Body of pancreas (tissue), 4 donors: ENCODE results near the gene HCAR1. TPM values are rescaled to one million over a fixed set of nuclear protein-coding genes. Genes with fewer than 3 reads are reported as not detected.
"Not testable (repeated sequence)": the region's sequence is repeated elsewhere in the genome, so short reads cannot be mapped to it uniquely, and the experiment has no call there.

Experiments used
- ATAC-seq: fragments of 150-250 bp; one replicate; pipeline ENCODE4 v1.9.1; 2016
- DNase-seq, 4 donors: peaks; one replicate each; pipeline ENCODE4 v3.0.0-alpha.2; 2019
- H3K27ac ChIP-seq, 4 donors: fragments of 200-600 bp; sonication (generic); 1 replicate in 3 of 4; 2 replicates in 1 of 4; pipeline versions ENCODE4 v1.5.1 to v1.6.1; 2016 to 2019; ENCODE audit warnings: mild to moderate bottlenecking in 1 of 4, mixed read lengths in 1 of 4, moderate library complexity in 1 of 4
- H3K27me3 ChIP-seq, 2 donors: fragments of 200-600 bp; sonication (generic); one replicate each; pipeline ENCODE4 v1.6.0; 2016; ENCODE audit warnings: mild to moderate bottlenecking in 1 of 2
- H3K36me3 ChIP-seq, 2 donors: fragments of 200-600 bp; sonication (generic); replicated peaks in 1 of 2; 2 replicates each; pipeline ENCODE4 v1.5.1; 2016; ENCODE audit warnings: low read depth in 2 of 2; ENCODE audit not compliant: insufficient read depth in 1 of 2
- H3K4me1 ChIP-seq: fragments of 200-600 bp; sonication (generic); one replicate; pipeline ENCODE4 v1.6.0; 2016
- H3K4me3 ChIP-seq, 2 donors: fragments of 200-600 bp; sonication (generic); 1 replicate in 1 of 2; 2 replicates in 1 of 2; pipeline ENCODE4 v1.5.1; 2016 to 2019
- H3K9me3 ChIP-seq, 3 donors: fragments of 200-600 bp; sonication (generic); 1 replicate in 2 of 3; 2 replicates in 1 of 3; pipeline ENCODE4 v1.5.1; 2016
- POLR2A ChIP-seq, 3 donors: fragments of 450-650 bp; IDR thresholded peaks; one replicate each; pipeline ENCODE4 v1.6.1; 2016; ENCODE audit warnings: antibody characterized with exemption in 3 of 3, mild to moderate bottlenecking in 2 of 3
- WGBS, 2 donors: methylation state at CpG; one replicate each; pipeline ENCODE4 v1.1.5; 2017; 5-methylcytosine and 5-hydroxymethylcytosine counted together
- intact Hi-C: fragments of 100-400 bp; cut with DNase I; formaldehyde crosslinking; loops from one replicate; pipeline ENCODE4 v1.15.1; 2023
- total RNA-seq, 2 donors: library from RNA; depleted of rRNA; stranded (reverse); fragments of >200 nt; gene quantifications; one replicate each; pipeline ENCODE4 v1.1.0, GENCODE V29; 2016
- TF ChIP-seq, protein P1 (sequence below), 7 experiments: fragments of 450-650 bp in 4 of 7; fragments of 200-600 bp in 3 of 7; sonication (generic) in 3 of 7; IDR thresholded peaks; one replicate each; pipeline ENCODE4 v1.5.1; 2016 to 2019; ENCODE audit warnings: antibody characterized with exemption in 7 of 7

HCAR1 gene
- total RNA-seq, 2 donors from 2014 or later: 0.26 TPM; not detected in 1

DNA sequence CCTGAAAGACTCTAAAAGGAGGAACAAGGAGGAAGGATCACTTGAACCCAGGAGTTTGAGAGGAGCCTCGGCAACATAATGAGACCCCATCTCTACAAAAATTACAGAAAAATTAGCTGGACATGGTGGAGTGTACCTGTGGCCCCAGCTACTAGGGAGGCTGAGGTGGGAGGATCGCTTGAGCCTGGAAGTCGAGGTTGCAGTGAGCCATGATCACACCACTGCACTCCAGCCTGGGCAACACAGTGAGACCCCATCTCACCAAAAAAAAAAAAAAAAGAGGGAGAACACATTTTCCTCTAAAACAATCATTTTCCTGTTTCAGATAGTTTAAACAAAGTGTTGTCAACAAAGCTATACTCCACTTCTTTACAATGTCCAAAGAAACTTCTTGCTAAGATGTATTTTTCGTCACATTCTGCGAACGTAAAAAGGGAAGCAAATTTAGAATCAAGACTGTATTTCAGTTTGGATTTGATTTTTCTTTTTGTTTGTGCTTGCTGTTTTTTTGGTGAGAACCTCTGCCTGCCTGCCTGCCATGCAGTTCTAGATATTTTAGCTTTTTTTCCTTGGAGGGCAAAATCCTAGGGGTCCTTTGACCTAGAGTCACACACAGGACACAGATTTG, 5.1 kb downstream of the HCAR1 start:
- no peaks in the 10 kb centered on the region for H3K4me1 ChIP-seq
- TF ChIP-seq, protein P1, sequence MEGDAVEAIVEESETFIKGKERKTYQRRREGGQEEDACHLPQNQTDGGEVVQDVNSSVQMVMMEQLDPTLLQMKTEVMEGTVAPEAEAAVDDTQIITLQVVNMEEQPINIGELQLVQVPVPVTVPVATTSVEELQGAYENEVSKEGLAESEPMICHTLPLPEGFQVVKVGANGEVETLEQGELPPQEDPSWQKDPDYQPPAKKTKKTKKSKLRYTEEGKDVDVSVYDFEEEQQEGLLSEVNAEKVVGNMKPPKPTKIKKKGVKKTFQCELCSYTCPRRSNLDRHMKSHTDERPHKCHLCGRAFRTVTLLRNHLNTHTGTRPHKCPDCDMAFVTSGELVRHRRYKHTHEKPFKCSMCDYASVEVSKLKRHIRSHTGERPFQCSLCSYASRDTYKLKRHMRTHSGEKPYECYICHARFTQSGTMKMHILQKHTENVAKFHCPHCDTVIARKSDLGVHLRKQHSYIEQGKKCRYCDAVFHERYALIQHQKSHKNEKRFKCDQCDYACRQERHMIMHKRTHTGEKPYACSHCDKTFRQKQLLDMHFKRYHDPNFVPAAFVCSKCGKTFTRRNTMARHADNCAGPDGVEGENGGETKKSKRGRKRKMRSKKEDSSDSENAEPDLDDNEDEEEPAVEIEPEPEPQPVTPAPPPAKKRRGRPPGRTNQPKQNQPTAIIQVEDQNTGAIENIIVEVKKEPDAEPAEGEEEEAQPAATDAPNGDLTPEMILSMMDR (IDR thresholded peaks at IDR 0.05): no peak
- TF ChIP-seq POLR2A (IDR thresholded peaks at IDR 0.05): no peak
- H3K27ac ChIP-seq: no peak overlapping the region
- no peaks in the 10 kb centered on the region for H3K36me3 ChIP-seq
- no peak overlapping the region for H3K4me3 ChIP-seq
- intact Hi-C loops: no loop called here
- H3K27me3 ChIP-seq: no peaks in the 10 kb centered on the region
- no peak for DNase-seq
- no peaks in the 10 kb centered on the region for H3K9me3 ChIP-seq
- ATAC-seq: no peak
- WGBS, 2 donors: 71 to 79% methylated on average over 6 of the region's 6 CpGs

DNA sequence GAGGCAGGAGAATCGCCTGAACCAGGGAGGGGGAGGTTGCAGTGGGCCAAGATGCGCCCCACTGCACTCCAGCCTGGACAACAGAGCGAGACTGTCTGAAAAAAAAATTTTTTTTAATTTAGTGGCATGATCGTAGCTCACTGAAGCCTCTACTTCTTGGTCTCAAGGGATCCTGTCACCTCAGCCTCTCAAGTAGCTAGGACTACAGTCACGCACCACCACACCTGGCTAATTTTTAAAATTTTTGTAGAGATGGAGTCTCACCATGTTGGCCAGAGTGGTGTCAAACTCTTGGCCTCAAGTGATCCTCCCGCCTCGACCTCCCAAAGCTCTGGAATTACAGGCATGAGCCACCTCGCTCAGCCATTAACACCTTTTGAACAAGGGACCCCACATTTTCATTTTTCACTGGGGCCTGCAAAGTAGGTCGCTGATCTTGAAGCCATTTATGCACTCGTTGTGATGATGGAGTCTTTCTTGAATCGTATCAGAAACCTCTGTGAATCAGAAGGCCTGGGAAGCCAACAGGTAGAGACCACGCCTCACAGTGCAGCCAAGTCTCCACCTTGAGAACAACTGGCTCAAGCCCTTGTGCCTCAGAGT, 5.9 kb downstream of the HCAR1 start:
- 78 to 80% methylated on average over 11 to 12 of the region's 12 CpGs for WGBS, 2 donors
- TF ChIP-seq POLR2A (IDR thresholded peaks at IDR 0.05): no peak
- TF ChIP-seq, protein P1 (IDR thresholded peaks at IDR 0.05): no peak
- ATAC-seq: no peak
- Histone ChIP-seq H3K9me3 (no peaks in the 10 kb centered on the region), H3K36me3 (no peaks in the 10 kb centered on the region), H3K4me3 (no peak overlapping the region), H3K27ac (no peak overlapping the region), H3K4me1 (no peaks in the 10 kb centered on the region), H3K27me3 (no peaks in the 10 kb centered on the region)
- no peak for DNase-seq
- intact Hi-C loops: no loop called here

DNA sequence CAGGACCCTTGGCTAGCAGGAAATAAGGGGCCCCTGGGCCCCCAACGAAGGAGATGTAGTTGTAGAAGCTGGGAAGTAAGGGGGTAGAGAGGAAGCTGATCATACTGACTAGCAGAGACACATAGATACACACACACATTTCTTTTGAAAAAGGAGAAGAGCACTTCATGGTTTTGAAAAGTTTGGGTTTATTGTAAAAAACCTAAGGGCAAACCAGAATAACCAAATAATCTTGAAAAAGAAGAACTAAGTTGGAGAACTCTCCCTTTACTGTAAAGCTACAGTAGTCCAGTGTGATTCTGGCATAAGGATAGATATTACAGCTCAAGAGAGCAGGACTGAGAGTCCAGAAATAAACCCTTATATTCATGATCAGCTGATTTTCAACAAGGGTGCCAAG, 8.3 kb downstream of the HCAR1 start:
- no peak for DNase-seq
- Histone ChIP-seq H3K4me3 (no peak overlapping the region), H3K27me3 (no peaks in the 10 kb centered on the region), H3K9me3 (no peaks in the 10 kb centered on the region), H3K36me3 (no peaks in the 10 kb centered on the region), H3K4me1 (no peaks in the 10 kb centered on the region), H3K27ac (no peak overlapping the region)
- no peak for ATAC-seq
- intact Hi-C loops: no loop called here
- no peak for TF ChIP-seq POLR2A (IDR thresholded peaks at IDR 0.05)
- TF ChIP-seq, protein P1 (IDR thresholded peaks at IDR 0.05): no peak
- 29 to 30% methylated on average over 1 of the region's 1 CpG for WGBS, 2 donors

DNA sequence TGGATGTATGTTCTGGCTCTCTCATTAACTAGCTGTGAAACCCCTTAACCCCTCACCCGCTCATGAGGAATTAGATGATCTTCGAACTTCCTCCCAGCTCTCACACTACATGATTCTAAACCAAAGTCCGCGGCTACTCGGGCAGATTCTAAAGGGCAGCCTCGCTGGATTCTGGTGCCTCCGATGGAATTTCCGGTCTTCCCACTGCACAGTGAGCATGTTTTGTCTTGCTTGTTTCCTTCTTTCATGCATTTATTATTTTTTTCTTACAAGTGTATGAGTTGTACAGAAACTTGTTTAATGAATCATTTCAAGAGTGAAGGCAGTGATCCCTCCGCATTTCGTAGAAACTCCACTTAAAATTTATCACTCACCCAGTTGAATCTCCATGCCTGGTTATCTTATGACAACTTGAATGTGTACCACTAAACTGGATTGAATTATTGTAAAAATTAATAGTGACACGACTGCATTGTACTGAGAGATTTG, 9.5 kb downstream of the HCAR1 start:
- Histone ChIP-seq H3K27me3 (no peaks in the 10 kb centered on the region), H3K36me3 (no peaks in the 10 kb centered on the region), H3K4me3 (no peak overlapping the region), H3K4me1 (no peaks in the 10 kb centered on the region), H3K27ac (no peak overlapping the region), H3K9me3 (no peaks in the 10 kb centered on the region)
- intact Hi-C loops: no loop called here
- no peak for TF ChIP-seq POLR2A (IDR thresholded peaks at IDR 0.05)
- TF ChIP-seq, protein P1 (IDR thresholded peaks at IDR 0.05): no peak
- DNase-seq (no peak), ATAC-seq (no peak)
- WGBS, 2 donors: 78 to 82% methylated on average over 11 of the region's 11 CpGs

DNA sequence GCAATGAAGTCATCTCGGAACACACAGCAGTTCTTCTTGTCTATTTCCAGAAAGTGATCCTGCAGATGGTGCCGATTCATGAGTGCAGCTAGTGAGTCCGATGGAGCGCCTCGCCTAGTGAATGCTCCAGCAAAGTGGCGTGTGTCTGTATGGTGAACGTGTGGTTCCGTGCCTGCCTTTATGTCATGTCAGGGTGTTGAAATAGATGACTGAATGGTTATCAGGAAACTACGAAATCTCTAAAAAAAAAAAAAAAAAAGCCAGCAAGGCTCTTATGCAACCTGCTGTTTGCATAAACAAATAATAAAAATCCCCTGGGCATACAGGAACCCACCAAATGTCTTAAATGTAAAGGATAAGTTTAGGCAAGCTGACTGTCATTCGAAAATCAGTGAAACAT, 14.0 kb downstream of the HCAR1 start, which contains the start of gene HCAR3:
Gene HCAR3, minus strand, starts transcription at position 154 of the 400 bp plus-strand sequence. Its CDS starts 74 bp downstream, at position 80.
- ATAC-seq, H3K36me3 ChIP-seq, H3K9me3 ChIP-seq, intact Hi-C loops, H3K27ac ChIP-seq, H3K4me3 ChIP-seq, H3K27me3 ChIP-seq, DNase-seq, H3K4me1 ChIP-seq: not testable (repeated sequence)
- WGBS, 2 donors: 60 to 65% methylated on average over 9 of the region's 10 CpGs

DNA sequence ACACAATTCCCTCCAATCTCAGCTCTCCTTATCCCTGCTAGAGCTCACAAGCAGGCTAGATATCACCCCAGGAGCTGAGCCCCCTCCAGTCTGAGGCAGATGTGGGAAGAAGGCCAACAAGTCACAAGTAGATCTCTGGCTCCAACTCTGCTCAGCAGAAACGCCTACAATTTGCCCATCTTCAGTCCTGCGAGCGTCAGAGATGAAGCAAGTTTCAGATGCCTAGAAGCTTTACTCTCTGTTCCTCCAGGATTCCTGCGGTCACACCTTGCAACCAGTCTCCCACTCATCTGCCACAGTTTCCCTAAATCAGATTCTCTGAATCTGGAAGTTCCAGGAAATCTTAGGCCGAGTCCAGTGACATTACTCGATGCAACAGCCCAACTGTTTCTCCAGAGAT, 15.4 kb downstream of the HCAR1 start:
- 64 to 76% methylated on average over 5 to 6 of the region's 6 CpGs for WGBS, 2 donors
- H3K27ac ChIP-seq, H3K4me1 ChIP-seq, H3K9me3 ChIP-seq, H3K27me3 ChIP-seq, DNase-seq, H3K4me3 ChIP-seq, intact Hi-C loops, ATAC-seq, H3K36me3 ChIP-seq: not testable (repeated sequence)

DNA sequence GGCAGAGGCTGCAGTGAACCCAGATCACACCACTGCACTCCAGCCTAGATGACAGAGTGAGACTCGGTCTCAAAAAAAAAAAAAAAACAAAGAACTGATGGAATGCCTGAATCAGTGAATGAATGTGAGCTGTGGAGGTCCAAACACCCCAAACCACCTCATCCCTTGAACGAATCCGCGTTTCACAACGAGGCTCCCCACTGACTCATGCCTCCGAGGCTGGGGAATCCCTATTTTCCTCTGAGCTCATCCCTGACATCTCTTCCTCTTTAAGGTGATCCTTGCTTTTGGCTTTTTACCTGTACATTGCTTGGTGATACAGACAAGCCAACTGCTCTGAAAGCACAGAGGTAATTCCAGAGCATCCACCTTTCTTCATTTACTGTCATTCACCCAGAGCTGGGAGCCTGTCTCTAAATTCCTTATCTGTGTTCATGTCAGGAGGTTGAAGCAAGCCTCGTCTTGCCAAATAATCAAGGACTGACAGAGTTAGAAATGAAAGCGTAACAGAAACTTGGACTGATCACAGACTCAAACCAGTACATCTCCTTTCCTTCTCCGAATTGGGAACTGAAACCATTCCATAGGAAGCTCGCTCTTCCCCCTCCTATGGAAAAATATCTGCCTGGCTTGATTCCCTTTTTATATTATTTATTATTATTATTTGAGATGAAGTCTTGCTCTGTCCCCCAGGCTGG, 17.0 kb downstream of the HCAR1 start:
- not testable (repeated sequence) for ATAC-seq, H3K4me3 ChIP-seq

More for the DNA sequence above, 17.0 kb downstream of the HCAR1 start:
- 49 to 58% methylated on average over 3 to 4 of the region's 10 CpGs for WGBS, 2 donors
- H3K9me3 ChIP-seq, DNase-seq, H3K27me3 ChIP-seq, H3K27ac ChIP-seq, intact Hi-C loops, H3K36me3 ChIP-seq, H3K4me1 ChIP-seq: not testable (repeated sequence)
